Right lung (tissue), 5 donors: ENCODE data around the gene FAM187B. TPM values are rescaled to one million over a fixed set of nuclear protein-coding genes. Genes with fewer than 3 reads are reported as not detected.

Experiments
- DNase-seq, 2 donors: peaks; one replicate each; pipeline ENCODE4 v3.0.0-alpha.2; 2013
- polyA plus RNA-seq, 5 donors: library from polyadenylated mRNA; unstranded; fragments of 120-200 nt; gene quantifications; one replicate each; pipeline versions ENCODE4 v1.2.1 to v1.2.3, GENCODE V29; 2013; ENCODE audit warnings: inconsistent platforms in 1 of 5, low replicate concordance in 1 of 5; ENCODE audit not compliant: insufficient read length in 5 of 5, insufficient read depth in 1 of 5

FAM187B gene
- polyA plus RNA-seq, 5 donors, result 0.09 to 0.18 TPM; not detected in 3

GRCh38 chr19:35264268-35265125, 36.0 kb upstream of the FAM187B start:
- no peak for DNase-seq

GRCh38 chr19:35262101-35262761, 33.7 kb upstream of the FAM187B start:
- DNase-seq, result no peak

- DNase-seq, result no peak
Measured at GRCh38 chr19:35261356-35262100, 33.0 kb upstream of the FAM187B start.

- no peak for DNase-seq
Measured at GRCh38 chr19:35260694-35261304, 32.3 kb upstream of the FAM187B start.

- no peak for DNase-seq
Measured at GRCh38 chr19:35257113-35257461, 28.5 kb upstream of the FAM187B start.

GRCh38 chr19:35256566-35256965, 28.0 kb upstream of the FAM187B start:
- no peak for DNase-seq

- no peak for DNase-seq
Measured at GRCh38 chr19:35254341-35255297, 26.1 kb upstream of the FAM187B start.

GRCh38 chr19:35253316-35254286, 25.1 kb upstream of the FAM187B start:
- DNase-seq, result no peak

- DNase-seq, result no peak
Measured at GRCh38 chr19:35251456-35251855, 22.9 kb upstream of the FAM187B start.

- DNase-seq, result no peak
Measured at GRCh38 chr19:35249848-35250711, 21.5 kb upstream of the FAM187B start.

- no peak for DNase-seq
Measured at GRCh38 chr19:35249146-35249847, 20.8 kb upstream of the FAM187B start.

GRCh38 chr19:35248310-35249145, 20.0 kb upstream of the FAM187B start, which contains the start of gene LSR:
Gene LSR (plus strand): TSS chr19:35249002. CDS start chr19:35249023, 21 bp downstream.
- peak; percentile 76 to 82 for DNase-seq

- DNase-seq, result peak; percentile 73 to 82
Measured at GRCh38 chr19:35247526-35248309, 19.2 kb upstream of the FAM187B start.

- no peak for DNase-seq
Measured at GRCh38 chr19:35246466-35247092, 18.0 kb upstream of the FAM187B start.

- no peak for DNase-seq
Measured at GRCh38 chr19:35241417-35241816, 12.9 kb upstream of the FAM187B start.

- DNase-seq, result no peak
Measured at GRCh38 chr19:35240327-35240726, 11.8 kb upstream of the FAM187B start.
